Cardiac fibroblast (primary cell): Measurements from ENCODE around the gene TEFM.

Experiments
- DNase-seq, 2 donors: peaks; one replicate each; pipeline versions ENCODE4 v3.0.0 to v3.0.0-alpha.2; 2010; ENCODE audit warnings: low read depth in 2 of 2
- H3K4me3 ChIP-seq, 2 donors: replicated peaks in 1 of 2; 1 replicate in 1 of 2; 2 replicates in 1 of 2; pipeline ENCODE4 v1.5.1; 2011; ENCODE audit warnings: low read depth in 2 of 2, low read length in 2 of 2, mild to moderate bottlenecking in 2 of 2, moderate library complexity in 1 of 2
- CTCF ChIP-seq: IDR thresholded peaks from one replicate; pipeline ENCODE4 v1.5.1; 2011; ENCODE audit warnings: low read depth, mild to moderate bottlenecking, low read length, inconsistent platforms

The TEFM gene

GRCh38 chr17:30906101-30906911, at the start of gene TEFM:
Gene TEFM (minus strand): TSS chr17:30906238. CDS start chr17:30906198, 40 bp downstream.
- peak within 1 kb of the TSS; percentile 86 to 91 for H3K4me3 ChIP-seq
- DNase-seq: peak; percentile 93 to 94

GRCh38 chr17:30954046-30954830, 48.2 kb upstream of the TEFM start:
- TF ChIP-seq CTCF: no peak
- DNase-seq: peak in 1 of 2 donors; percentile 44
- no peak overlapping the region for H3K4me3 ChIP-seq

More at GRCh38 chr17:30906101-30906911, at the start of gene TEFM:
- no peak for TF ChIP-seq CTCF

GRCh38 chr17:30952638-30953393, 46.8 kb upstream of the TEFM start:
- DNase-seq: no peak
- H3K4me3 ChIP-seq: no peak overlapping the region
- TF ChIP-seq CTCF: no peak

- peak; percentile 92 to 95 for DNase-seq
- no peak overlapping the region for H3K4me3 ChIP-seq
Observed at GRCh38 chr17:30950669-30951399, 44.8 kb upstream of the TEFM start.

GRCh38 chr17:30950189-30950588, 44.2 kb upstream of the TEFM start:
- no peak overlapping the region for H3K4me3 ChIP-seq
- DNase-seq: no peak
- no peak for TF ChIP-seq CTCF

More at GRCh38 chr17:30950669-30951399, 44.8 kb upstream of the TEFM start:
- no peak for TF ChIP-seq CTCF

GRCh38 chr17:30947796-30948195, 41.8 kb upstream of the TEFM start:
- no peak for DNase-seq
- no peak for TF ChIP-seq CTCF
- H3K4me3 ChIP-seq: no peak overlapping the region
